Peyer's patch (tissue), 4 donors: ENCODE results near the gene SNURF.

Source experiments
- POLR2A ChIP-seq, 2 donors: fragments of 450-650 bp; IDR thresholded peaks; one replicate each; pipeline ENCODE4 v1.5.1; 2017; ENCODE audit warnings: antibody characterized with exemption in 2 of 2, mild to moderate bottlenecking in 2 of 2, moderate library complexity in 2 of 2
- TF ChIP-seq, protein P1 (sequence below), 6 experiments: fragments of 450-650 bp in 4 of 6; fragments of 200-600 bp in 2 of 6; sonication (generic) in 1 of 6; IDR thresholded peaks; one replicate each; pipeline ENCODE4 v1.5.1; 2017 to 2019; ENCODE audit warnings: antibody characterized with exemption in 6 of 6, mild to moderate bottlenecking in 3 of 6, moderate library complexity in 1 of 6

DNA sequence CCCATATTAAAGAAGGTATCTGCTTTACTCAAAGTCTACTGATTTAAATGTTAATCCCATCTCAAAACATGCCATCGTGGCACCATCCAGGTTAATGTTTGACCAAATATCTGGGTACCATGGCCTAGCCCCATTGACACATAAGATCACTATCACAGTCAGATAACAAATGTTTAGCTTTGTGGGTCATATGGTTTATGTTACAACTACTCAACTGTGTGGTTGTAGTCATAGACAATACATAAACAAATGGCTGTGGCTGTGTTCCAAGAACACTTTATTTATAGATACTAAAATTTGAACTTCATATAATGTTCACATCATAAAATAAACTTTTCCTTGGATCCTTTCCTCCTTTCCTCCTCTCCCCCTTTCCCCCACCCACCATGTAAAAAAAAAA lies 9.8 kb upstream of the SNURF start:
- TF ChIP-seq POLR2A (IDR thresholded peaks at IDR 0.05) = no peak
- TF ChIP-seq, protein P1, sequence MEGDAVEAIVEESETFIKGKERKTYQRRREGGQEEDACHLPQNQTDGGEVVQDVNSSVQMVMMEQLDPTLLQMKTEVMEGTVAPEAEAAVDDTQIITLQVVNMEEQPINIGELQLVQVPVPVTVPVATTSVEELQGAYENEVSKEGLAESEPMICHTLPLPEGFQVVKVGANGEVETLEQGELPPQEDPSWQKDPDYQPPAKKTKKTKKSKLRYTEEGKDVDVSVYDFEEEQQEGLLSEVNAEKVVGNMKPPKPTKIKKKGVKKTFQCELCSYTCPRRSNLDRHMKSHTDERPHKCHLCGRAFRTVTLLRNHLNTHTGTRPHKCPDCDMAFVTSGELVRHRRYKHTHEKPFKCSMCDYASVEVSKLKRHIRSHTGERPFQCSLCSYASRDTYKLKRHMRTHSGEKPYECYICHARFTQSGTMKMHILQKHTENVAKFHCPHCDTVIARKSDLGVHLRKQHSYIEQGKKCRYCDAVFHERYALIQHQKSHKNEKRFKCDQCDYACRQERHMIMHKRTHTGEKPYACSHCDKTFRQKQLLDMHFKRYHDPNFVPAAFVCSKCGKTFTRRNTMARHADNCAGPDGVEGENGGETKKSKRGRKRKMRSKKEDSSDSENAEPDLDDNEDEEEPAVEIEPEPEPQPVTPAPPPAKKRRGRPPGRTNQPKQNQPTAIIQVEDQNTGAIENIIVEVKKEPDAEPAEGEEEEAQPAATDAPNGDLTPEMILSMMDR (IDR thresholded peaks at IDR 0.05) = no peak
